LNCAP (cell line): Measurements from ENCODE around the gene SPIB.

Experiments
- CTCF ChIP-seq: fragments of 450-650 bp; IDR thresholded peaks from 2 replicates; pipeline ENCODE4 v1.5.1; 2017; ENCODE audit warnings: mild to moderate bottlenecking

Gene SPIB

DNA sequence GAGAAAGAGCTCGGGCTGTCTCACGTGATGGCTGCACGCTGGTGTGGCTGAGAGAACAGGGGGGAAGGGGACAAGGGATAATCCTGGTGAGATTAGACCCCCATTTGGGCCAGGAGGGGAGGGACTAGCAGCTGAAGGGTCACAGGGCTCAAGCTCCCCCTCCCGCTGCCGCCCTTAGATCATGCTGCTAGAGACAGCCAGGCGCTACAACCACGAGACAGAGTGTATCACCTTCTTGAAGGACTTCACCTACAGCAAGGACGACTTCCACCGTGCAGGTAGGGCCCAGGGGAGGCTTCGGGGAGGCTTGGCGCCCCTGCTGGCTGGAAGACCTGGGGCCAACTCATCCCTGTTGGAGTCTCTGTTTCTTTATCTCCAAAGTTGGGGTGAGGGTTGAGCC lies 39.1 kb upstream of the SPIB start:
- no peak for TF ChIP-seq CTCF

DNA sequence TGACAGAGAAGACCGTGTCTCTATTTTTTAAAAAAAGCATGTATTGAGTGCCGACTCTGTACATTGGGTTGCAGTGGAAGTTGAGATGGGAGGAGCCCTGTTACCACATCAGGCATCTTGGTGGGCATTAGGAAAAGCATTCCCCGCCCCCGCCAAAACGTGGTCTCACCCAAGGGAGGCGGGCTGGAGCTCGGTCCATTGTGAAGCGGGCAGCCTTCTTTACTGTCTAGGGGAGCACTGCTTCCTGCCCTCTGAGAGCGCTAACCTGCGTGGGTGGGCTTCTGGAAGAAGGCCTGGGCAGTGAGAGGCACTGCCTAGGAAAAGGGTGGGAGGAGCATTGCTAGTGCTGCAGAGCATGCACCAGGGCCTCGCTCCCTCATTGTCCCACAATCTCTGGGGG lies 38.6 kb upstream of the SPIB start:
- no peak for TF ChIP-seq CTCF

GRCh38 chr19:50380751-50381151 lies 38.0 kb upstream of the SPIB start:
- TF ChIP-seq CTCF, result no peak

GRCh38 chr19:50381881-50382729 lies 36.6 kb upstream of the SPIB start:
- TF ChIP-seq CTCF, result no peak

- TF ChIP-seq CTCF, result no peak
These were observed 35.5 kb upstream of the SPIB start for GRCh38 chr19:50383001-50383851.

DNA sequence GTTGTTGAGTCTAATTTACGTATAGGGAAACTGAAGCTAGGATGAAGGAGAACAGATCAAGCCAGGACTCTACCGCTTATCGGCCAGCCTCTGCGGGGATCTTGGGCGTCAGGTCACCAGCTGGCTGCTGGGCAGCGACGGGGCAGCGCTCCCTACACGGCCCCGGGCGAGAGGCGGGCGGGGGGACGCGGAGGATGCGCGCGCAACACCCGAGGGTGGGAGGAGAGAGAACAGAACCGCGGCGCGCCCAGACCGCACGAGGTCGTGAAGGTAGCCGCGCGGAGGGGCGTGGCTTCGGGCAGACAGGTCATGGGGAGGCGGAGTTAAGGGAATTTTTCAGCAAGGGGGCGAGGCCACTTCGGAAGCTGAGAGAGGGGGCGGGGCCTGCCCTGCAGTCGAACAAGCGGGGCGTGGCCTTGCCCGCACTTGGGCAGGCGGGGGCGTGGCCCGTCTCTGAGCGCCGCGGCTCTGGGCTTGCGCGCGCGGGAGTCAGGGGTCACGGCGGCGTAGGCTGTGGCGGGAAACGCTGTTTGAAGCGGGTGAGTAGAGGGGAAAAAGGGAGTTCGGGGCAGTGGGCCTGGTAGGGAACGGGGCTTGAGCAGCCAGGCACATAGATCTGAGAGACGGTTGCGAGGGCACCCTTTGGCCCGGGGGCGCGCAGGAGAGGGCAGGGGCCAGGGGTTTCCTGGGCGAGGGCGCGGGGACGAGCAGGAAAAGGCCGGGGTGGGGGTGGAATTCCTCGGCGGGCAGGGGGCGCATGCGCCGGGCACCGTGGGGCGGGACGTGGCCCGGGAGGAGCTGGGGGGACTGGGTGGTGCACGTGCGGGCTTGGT lies 34.7 kb upstream of the SPIB start, which contains the start of gene POLD1:
Gene POLD1 (plus strand): TSS at position 496 of the 833 bp plus-strand sequence. CDS start 14,505 bp downstream, outside the sequence.
- TF ChIP-seq CTCF, result no peak
